Fibroblast of lung (primary cell): Measurements from ENCODE around the gene SORD. TPM values are rescaled to one million over a fixed set of nuclear protein-coding genes. Genes with fewer than 3 reads are reported as not detected.
A peak's percentile ranks its signal among the peaks of the same experiment; 100 is the strongest.

Source experiments
- DNase-seq, 2 donors: peaks; one replicate each; pipeline versions ENCODE4 v3.0.0 to v3.0.0-alpha.2; 2010; ENCODE audit warnings: low read depth in 2 of 2
- H2AFZ ChIP-seq: 2 replicates; pipeline ENCODE4 v1.5.1; 2012; ENCODE audit warnings: low read length, control low read depth, inconsistent platforms
- H3K27ac ChIP-seq: 2 replicates; pipeline ENCODE4 v1.5.1; 2011; ENCODE audit warnings: low read length, control low read depth; ENCODE audit not compliant: insufficient read depth
- H3K27me3 ChIP-seq: 2 replicates; pipeline ENCODE4 v1.5.1; 2011; ENCODE audit warnings: mild to moderate bottlenecking, low read length; ENCODE audit not compliant: control insufficient read depth, insufficient read depth
- H3K36me3 ChIP-seq: 2 replicates; pipeline ENCODE4 v1.5.1; 2011; ENCODE audit warnings: low read length; ENCODE audit not compliant: control insufficient read depth, insufficient read depth
- H3K4me1 ChIP-seq: 2 replicates; pipeline ENCODE4 v1.5.1; 2011; ENCODE audit warnings: low read length; ENCODE audit not compliant: control insufficient read depth, insufficient read depth; ENCODE audit errors: extremely low read depth
- H3K4me2 ChIP-seq: 2 replicates; pipeline ENCODE4 v1.5.1; 2011; ENCODE audit warnings: low read length, control low read depth; ENCODE audit not compliant: insufficient read depth; ENCODE audit errors: extremely low read depth
- H3K4me3 ChIP-seq, 4 experiments: fragments of 200-600 bp in 1 of 4; sonication (generic) in 1 of 4; replicated peaks in 1 of 4; 2 replicates each; pipeline ENCODE4 v1.5.1; 2011 to 2016; ENCODE audit warnings: low read length in 4 of 4, low read depth in 3 of 4, mild to moderate bottlenecking in 3 of 4, control low read depth in 2 of 4, inconsistent platforms in 1 of 4, mixed read lengths in 1 of 4; ENCODE audit not compliant: insufficient read depth in 1 of 4; ENCODE audit errors: control extremely low read depth in 1 of 4
- H3K79me2 ChIP-seq: 2 replicates; pipeline ENCODE4 v1.5.1; 2012; ENCODE audit warnings: mild to moderate bottlenecking, low read length, inconsistent platforms; ENCODE audit not compliant: control insufficient read depth, insufficient read depth
- H3K9ac ChIP-seq: 2 replicates; pipeline ENCODE4 v1.5.1; 2011; ENCODE audit warnings: mild to moderate bottlenecking, low read length, control low read depth; ENCODE audit not compliant: insufficient read depth
- H3K9me3 ChIP-seq: 2 replicates; pipeline ENCODE4 v1.5.1; 2012; ENCODE audit warnings: low read depth, low read length; ENCODE audit not compliant: control insufficient read depth, insufficient read depth
- H4K20me1 ChIP-seq: 2 replicates; pipeline ENCODE4 v1.5.1; 2011; ENCODE audit warnings: low read length; ENCODE audit not compliant: control insufficient read depth, insufficient read depth; ENCODE audit errors: extremely low read depth
- EZH2 ChIP-seq: IDR thresholded peaks from 2 replicates; pipeline ENCODE4 v1.5.1; 2012; ENCODE audit warnings: low read length, control low read depth, mild to moderate bottlenecking; ENCODE audit errors: missing control alignments
- polyA plus RNA-seq, 2 donors: library from polyadenylated mRNA; depleted of rRNA in 1 of 2; stranded (reverse) in 1 of 2; unstranded in 1 of 2; fragments of >200 nt; gene quantifications; 2 replicates each; pipeline ENCODE4 v1.2.1, GENCODE V29; 2011 to 2012; ENCODE audit warnings: missing spikeins in 1 of 2
- total RNA-seq: library from RNA; depleted of rRNA; stranded (reverse); fragments of >200 nt; gene quantifications from 2 replicates; pipeline ENCODE4 v1.2.1, GENCODE V29; 2014
- TF ChIP-seq, protein P1 (sequence below), 2 donors: IDR thresholded peaks in 1 of 2; conservative IDR thresholded peaks in 1 of 2; 1 replicate in 1 of 2; 2 replicates in 1 of 2; pipeline ENCODE4 v1.5.1; 2011 to 2012; ENCODE audit warnings: low read length in 2 of 2, control low read depth in 1 of 2, inconsistent platforms in 1 of 2, low read depth in 1 of 2, mild to moderate bottlenecking in 1 of 2

Gene SORD
- total and polyA plus RNA-seq, 2 donors (not counting 1 experiment from before 2014, with no cell fraction given), result 8.9 to 13.0 TPM

DNA sequence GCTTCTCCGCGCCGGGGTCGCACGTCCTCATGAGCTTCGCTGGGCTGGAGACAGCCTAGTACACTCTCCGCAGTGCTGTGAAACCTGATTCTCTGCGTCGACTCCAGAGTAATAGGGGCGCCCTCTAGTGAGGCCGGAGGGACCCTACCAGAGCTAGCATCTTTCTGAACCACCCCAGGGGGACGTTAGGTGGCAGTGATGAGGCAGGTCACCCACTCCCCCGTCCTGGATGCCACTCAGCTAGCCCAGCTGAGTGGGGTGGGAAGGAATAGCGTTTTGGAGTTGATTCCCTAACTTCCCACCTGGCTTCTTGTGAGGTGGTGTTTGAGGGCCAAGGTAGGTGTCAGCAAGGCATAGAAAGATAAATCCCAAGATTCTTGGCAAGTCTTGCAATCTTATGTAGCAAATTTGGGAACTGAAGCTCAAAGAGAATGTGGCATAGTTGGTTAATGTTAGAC, 95.2 kb downstream of the SORD start:
- peak; percentile 82 to 89 for DNase-seq
- TF ChIP-seq EZH2, result no peak
- TF ChIP-seq, protein P1, sequence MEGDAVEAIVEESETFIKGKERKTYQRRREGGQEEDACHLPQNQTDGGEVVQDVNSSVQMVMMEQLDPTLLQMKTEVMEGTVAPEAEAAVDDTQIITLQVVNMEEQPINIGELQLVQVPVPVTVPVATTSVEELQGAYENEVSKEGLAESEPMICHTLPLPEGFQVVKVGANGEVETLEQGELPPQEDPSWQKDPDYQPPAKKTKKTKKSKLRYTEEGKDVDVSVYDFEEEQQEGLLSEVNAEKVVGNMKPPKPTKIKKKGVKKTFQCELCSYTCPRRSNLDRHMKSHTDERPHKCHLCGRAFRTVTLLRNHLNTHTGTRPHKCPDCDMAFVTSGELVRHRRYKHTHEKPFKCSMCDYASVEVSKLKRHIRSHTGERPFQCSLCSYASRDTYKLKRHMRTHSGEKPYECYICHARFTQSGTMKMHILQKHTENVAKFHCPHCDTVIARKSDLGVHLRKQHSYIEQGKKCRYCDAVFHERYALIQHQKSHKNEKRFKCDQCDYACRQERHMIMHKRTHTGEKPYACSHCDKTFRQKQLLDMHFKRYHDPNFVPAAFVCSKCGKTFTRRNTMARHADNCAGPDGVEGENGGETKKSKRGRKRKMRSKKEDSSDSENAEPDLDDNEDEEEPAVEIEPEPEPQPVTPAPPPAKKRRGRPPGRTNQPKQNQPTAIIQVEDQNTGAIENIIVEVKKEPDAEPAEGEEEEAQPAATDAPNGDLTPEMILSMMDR (conservative IDR thresholded peaks at IDR 0.05 in 1 of 2, IDR thresholded peaks at IDR 0.05 in 1 of 2; ENCODE audit: low read depth in 1 of 2, low read length in 2 of 2), result peak; percentile 99 to 100

GRCh38 chr15:45118996-45119395, 96.0 kb downstream of the SORD start:
- TF ChIP-seq, protein P1 (conservative IDR thresholded peaks at IDR 0.05 in 1 of 2, IDR thresholded peaks at IDR 0.05 in 1 of 2; ENCODE audit: low read depth in 1 of 2, low read length in 2 of 2), result no peak
- no peak for TF ChIP-seq EZH2
- no peak overlapping the region for H3K4me3 ChIP-seq
- H3K36me3 ChIP-seq, result no peaks in the 10 kb centered on the region
- H3K27me3 ChIP-seq, result peaks cover 42% of the 10 kb centered on the region
- H3K27ac ChIP-seq, result no peak overlapping the region
- no peak overlapping the region for H3K4me2 ChIP-seq
- H2AFZ ChIP-seq, result no peak overlapping the region
- peaks cover 2% of the 10 kb centered on the region for H3K4me1 ChIP-seq
- DNase-seq, result no peak
- H4K20me1 ChIP-seq, result no peaks in the 10 kb centered on the region
- H3K9me3 ChIP-seq, result no peaks in the 10 kb centered on the region
- H3K9ac ChIP-seq, result no peak overlapping the region
- H3K79me2 ChIP-seq, result no peaks in the 10 kb centered on the region

More for the DNA sequence above, 95.2 kb downstream of the SORD start:
- Histone ChIP-seq H3K9ac (no peak overlapping the region), H3K27me3 (peaks cover 46% of the 10 kb centered on the region), H3K4me3 (no peak overlapping the region), H3K36me3 (no peaks in the 10 kb centered on the region), H3K27ac (no peak overlapping the region), H3K79me2 (no peaks in the 10 kb centered on the region), H3K4me1 (peaks cover 2% of the 10 kb centered on the region), H3K4me2 (no peak overlapping the region), H3K9me3 (no peaks in the 10 kb centered on the region), H4K20me1 (no peaks in the 10 kb centered on the region), H2AFZ (no peak overlapping the region)

DNA sequence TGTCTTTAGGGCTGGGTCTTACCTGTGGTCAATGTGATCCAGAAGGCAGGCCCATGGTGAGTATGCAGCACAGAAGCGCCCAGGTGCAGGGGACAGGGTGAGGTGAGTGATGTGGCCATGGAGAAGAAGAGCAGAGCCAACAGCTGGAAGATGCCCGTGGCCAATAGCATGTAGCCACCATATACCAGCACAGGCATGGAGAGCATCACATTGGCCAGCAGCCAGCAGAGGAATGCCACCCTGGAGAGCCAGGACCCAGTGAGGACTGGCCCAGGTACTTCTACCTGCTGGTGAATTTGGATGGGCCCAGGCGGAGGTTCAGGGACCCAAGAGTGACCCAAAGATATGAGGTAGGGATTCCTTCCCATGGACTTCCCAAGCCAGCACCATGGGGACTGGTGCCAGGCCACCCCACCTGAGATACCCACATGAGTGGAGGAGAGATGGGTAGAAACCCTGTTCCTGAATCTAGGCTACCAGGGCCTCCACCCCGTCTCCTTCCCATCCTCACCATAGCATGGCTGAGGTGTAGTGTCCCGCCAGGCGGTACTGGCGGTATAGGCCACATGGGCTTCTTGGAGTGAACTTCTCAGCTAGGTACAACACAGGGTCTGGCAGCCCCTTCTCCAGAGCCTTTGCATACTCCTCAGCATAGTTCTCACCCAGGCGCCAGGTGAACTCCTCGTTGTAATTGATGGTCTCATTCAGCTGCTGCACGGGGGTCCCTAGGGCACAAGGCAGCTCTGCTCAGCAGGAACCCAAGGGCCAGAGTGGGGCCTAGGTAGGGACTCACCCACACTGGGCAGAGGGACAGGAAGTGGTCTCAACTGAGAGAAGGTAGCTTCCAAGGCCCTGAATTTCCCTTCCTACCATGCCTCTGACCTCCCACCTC, 97.3 kb downstream of the SORD start:
- no peaks in the 10 kb centered on the region for H3K79me2 ChIP-seq
- H3K9ac ChIP-seq, result no peak overlapping the region
- no peak overlapping the region for H3K4me2 ChIP-seq
- no peak overlapping the region for H3K27ac ChIP-seq
- no peak for DNase-seq
- peaks cover 2% of the 10 kb centered on the region for H3K4me1 ChIP-seq
- H4K20me1 ChIP-seq, result no peaks in the 10 kb centered on the region
- H3K4me3 ChIP-seq, result no peak overlapping the region
- peaks cover 33% of the 10 kb centered on the region for H3K27me3 ChIP-seq
- no peak for TF ChIP-seq EZH2
- TF ChIP-seq, protein P1 (conservative IDR thresholded peaks at IDR 0.05 in 1 of 2, IDR thresholded peaks at IDR 0.05 in 1 of 2; ENCODE audit: low read depth in 1 of 2, low read length in 2 of 2), result no peak
- no peaks in the 10 kb centered on the region for H3K36me3 ChIP-seq
- no peak overlapping the region for H2AFZ ChIP-seq
- no peaks in the 10 kb centered on the region for H3K9me3 ChIP-seq
